Ishikawa (cell line): ENCODE results near the gene CAND1.

Experiments used
- CEBPB ChIP-seq: IDR thresholded peaks from 2 replicates; pipeline ENCODE4 v1.6.1; 2012
- CREB1 ChIP-seq: IDR thresholded peaks from 2 replicates; pipeline ENCODE4 v1.6.1; 2012; ENCODE audit warnings: low read depth
- EGR1 ChIP-seq: IDR thresholded peaks from 2 replicates; pipeline ENCODE4 v1.6.1; 2012
- EP300 ChIP-seq: IDR thresholded peaks from 2 replicates; pipeline ENCODE4 v1.6.1; 2012; ENCODE audit warnings: borderline replicate concordance
- FOXM1 ChIP-seq: IDR thresholded peaks from 2 replicates; pipeline ENCODE4 v1.6.1; 2012; ENCODE audit warnings: low read depth, borderline replicate concordance
- MAX ChIP-seq: IDR thresholded peaks from 2 replicates; pipeline ENCODE4 v1.6.1; 2012
- NFIC ChIP-seq: IDR thresholded peaks from 2 replicates; pipeline ENCODE4 v1.6.1; 2012
- RAD21 ChIP-seq: IDR thresholded peaks from 2 replicates; pipeline ENCODE4 v1.6.1; 2012; ENCODE audit warnings: low read depth
- REST ChIP-seq: IDR thresholded peaks from 2 replicates; pipeline ENCODE4 v1.6.1; 2012; ENCODE audit warnings: low read depth, mild to moderate bottlenecking
- TAF1 ChIP-seq: IDR thresholded peaks from 2 replicates; pipeline ENCODE4 v1.6.1; 2012; ENCODE audit warnings: low read depth, mild to moderate bottlenecking
- TCF12 ChIP-seq: IDR thresholded peaks from 2 replicates; pipeline ENCODE4 v1.6.1; 2012; ENCODE audit warnings: low read depth
- TEAD4 ChIP-seq: IDR thresholded peaks from 2 replicates; pipeline ENCODE4 v1.6.1; 2012
- USF1 ChIP-seq: IDR thresholded peaks from 2 replicates; pipeline ENCODE4 v1.6.1; 2012
- YY1 ChIP-seq: IDR thresholded peaks from 2 replicates; pipeline ENCODE4 v1.6.1; 2012; ENCODE audit warnings: low read depth
- ZBTB7A ChIP-seq: IDR thresholded peaks from 2 replicates; pipeline ENCODE4 v1.6.1; 2012; ENCODE audit warnings: low read depth

Gene CAND1

GRCh38 chr12:67358781-67359338 lies 89.7 kb downstream of the CAND1 start:
- TF ChIP-seq CREB1 = no peak
- no peak for TF ChIP-seq USF1
- TF ChIP-seq REST = no peak
- TF ChIP-seq MAX = no peak
- TF ChIP-seq YY1 = no peak
- TF ChIP-seq CEBPB = no peak
- TF ChIP-seq RAD21 = no peak
- no peak for TF ChIP-seq TCF12
- TF ChIP-seq FOXM1 = no peak
- no peak for TF ChIP-seq TAF1
- no peak for TF ChIP-seq TEAD4
- no peak for TF ChIP-seq EP300

- no peak for TF ChIP-seq RAD21
- TF ChIP-seq TCF12 = no peak
- no peak for TF ChIP-seq MAX
- no peak for TF ChIP-seq FOXM1
- no peak for TF ChIP-seq CEBPB
- no peak for TF ChIP-seq NFIC
Measured at GRCh38 chr12:67362526-67362925, 93.4 kb downstream of the CAND1 start.

- TF ChIP-seq TAF1 = no peak
- TF ChIP-seq CEBPB = no peak
- TF ChIP-seq USF1 = no peak
- TF ChIP-seq EP300 = no peak
- TF ChIP-seq NFIC = no peak
- TF ChIP-seq TCF12 = no peak
- no peak for TF ChIP-seq ZBTB7A
- no peak for TF ChIP-seq EGR1
- no peak for TF ChIP-seq MAX
- TF ChIP-seq TEAD4 = no peak
Measured at GRCh38 chr12:67364228-67364627, 95.1 kb downstream of the CAND1 start.

GRCh38 chr12:67365131-67365530 lies 96.0 kb downstream of the CAND1 start:
- TF ChIP-seq MAX (no peak), USF1 (no peak), EGR1 (no peak), TCF12 (no peak), ZBTB7A (no peak), REST (no peak), CEBPB (no peak)

- TF ChIP-seq YY1 (no peak), MAX (no peak), CREB1 (no peak), TAF1 (no peak), EP300 (no peak), RAD21 (no peak), REST (no peak), USF1 (no peak), ZBTB7A (no peak), NFIC (no peak), EGR1 (no peak), TCF12 (no peak), FOXM1 (no peak), CEBPB (no peak), TEAD4 (no peak)
Measured at GRCh38 chr12:67367843-67368242, 98.7 kb downstream of the CAND1 start.
